ENCODE results near the gene DYNC1LI2. TPM values are rescaled to one million over a fixed set of nuclear protein-coding genes. Genes with fewer than 3 reads are reported as not detected.

DYNC1LI2 gene
- total RNA-seq, 2 experiments from 2014 or later = 71.6 to 81.0 TPM

DNA sequence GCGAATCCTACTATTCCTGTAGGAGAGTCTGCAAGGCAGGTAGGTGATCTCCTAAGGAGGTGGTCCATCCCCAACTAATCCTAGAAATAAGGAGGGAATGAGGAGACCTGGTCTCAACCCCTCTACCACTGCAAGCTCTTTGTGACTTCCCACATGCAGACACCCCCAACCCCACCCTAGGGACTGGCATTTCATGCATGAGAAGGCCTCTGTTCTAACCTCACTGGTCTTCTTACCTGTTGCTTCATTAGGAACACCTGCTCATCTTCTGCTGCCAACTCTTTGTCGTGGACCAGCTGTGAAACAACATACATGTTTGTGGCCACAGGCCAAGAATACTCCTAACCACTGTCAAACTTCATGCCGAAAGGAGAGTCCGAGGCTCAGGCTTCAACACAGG is 22.6 kb downstream of the DYNC1LI2 start:
- DNase-seq = no peak
- peaks cover 17% of the 10 kb centered on the region for H3K4me1 Mint-ChIP-seq
- H3K9me3 Mint-ChIP-seq (ENCODE audit: low read depth) = no peaks in the 10 kb centered on the region
- H3K27me3 Mint-ChIP-seq = no peaks in the 10 kb centered on the region
- peak overlapping the region; percentile 25 for H3K27ac Mint-ChIP-seq
- peaks cover 49% of the 10 kb centered on the region for H3K36me3 Mint-ChIP-seq
- H3K4me3 Mint-ChIP-seq = no peak overlapping the region
- CTCF ChIA-PET = interaction anchor here (0.8 to 7.5 kb wide), 13 partner anchors 10 to 371 kb away, joined by 3 to 84 read pairs (median 4); partner anchors contain the start of genes DYNC1LI2 and NAE1
- ATAC-seq = no peak

DNA sequence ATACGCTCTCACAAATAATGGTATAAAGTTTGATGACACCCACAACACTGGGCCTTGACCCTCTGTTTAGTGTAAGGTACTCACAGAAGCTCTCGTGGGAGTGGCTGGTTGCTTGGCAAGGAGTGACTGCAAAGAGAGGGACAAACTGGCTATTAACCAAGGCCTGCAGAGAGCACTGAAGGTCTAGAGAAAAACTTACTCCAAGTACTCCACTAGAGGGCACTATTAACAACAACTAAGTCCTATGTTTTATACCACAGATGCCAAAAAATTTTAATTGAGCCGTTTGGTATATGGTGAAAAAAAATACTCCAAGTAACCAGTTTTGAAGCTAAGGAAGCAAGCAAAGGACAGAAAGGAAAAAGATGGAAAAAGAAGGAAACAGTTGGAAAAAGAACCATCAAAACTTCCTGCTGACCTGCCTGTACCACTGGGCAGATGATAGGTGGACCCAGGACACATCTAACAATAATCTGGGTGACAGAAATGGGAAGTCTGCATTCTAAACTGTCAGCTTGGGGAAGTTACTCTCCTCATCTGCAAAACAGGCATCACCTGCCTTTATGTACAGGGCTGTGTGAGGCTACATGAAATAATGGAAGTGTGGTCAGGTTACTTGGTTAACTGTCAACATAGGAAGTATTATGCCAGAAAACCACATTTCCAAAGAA is 23.2 kb downstream of the DYNC1LI2 start:
- ATAC-seq = peak; percentile 85
- Mint-ChIP-seq H3K4me1 (peaks cover 17% of the 10 kb centered on the region), H3K4me3 (no peak overlapping the region), H3K9me3 (ENCODE audit: low read depth) (no peaks in the 10 kb centered on the region), H3K27me3 (no peaks in the 10 kb centered on the region), H3K27ac (peak overlapping the region; percentile 42), H3K36me3 (peaks cover 51% of the 10 kb centered on the region)
- CTCF ChIA-PET = interaction anchor here (0.8 to 7.5 kb wide), 14 partner anchors 10 to 371 kb away, joined by 3 to 84 read pairs (median 4); partner anchors contain the start of genes DYNC1LI2 and NAE1
- no peak for DNase-seq

DNA sequence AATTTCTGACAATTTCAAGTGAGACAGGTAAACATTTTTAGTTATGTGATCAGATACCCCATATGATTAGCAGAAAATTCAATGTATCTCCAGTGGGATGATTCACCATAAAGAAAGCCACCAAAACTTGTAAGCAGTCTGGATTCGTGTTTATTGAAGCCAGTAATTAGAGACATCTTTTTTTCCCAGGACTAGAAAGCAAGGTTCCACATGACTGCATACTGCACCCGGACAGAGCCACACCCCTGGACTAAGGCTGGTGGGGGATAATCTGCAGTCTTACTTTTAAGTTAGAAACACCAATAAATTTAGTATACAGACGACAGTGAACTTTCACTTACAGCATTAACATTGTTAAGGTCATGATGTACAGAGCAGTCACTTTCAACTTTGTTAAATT is 30.6 kb downstream of the DYNC1LI2 start:
- Mint-ChIP-seq H3K4me3 (no peak overlapping the region), H3K36me3 (peaks cover 33% of the 10 kb centered on the region), H3K27ac (no peak overlapping the region), H3K9me3 (ENCODE audit: low read depth) (no peaks in the 10 kb centered on the region), H3K27me3 (no peaks in the 10 kb centered on the region), H3K4me1 (no peaks in the 10 kb centered on the region)
- ATAC-seq = no peak
- DNase-seq = no peak
- CTCF ChIA-PET = no interaction called here

DNA sequence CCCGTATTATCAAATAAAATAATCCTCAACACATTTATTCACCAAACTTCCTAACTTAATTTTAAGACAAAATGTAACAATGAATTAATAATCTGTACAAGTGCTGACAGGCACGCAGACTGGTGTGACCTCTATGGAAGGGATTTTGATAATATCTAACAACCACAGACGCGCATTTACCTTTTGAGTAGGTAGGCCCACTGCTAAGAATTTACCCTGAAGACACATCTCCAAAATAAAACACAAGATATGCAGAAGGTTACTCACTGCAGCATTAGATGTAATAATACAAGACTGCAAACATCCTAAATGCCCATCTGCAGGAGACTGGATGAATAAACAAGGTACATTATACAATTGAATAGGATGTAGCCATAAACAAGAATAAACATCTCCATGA is 32.2 kb downstream of the DYNC1LI2 start:
- Mint-ChIP-seq H3K27me3 (no peaks in the 10 kb centered on the region), H3K4me1 (no peaks in the 10 kb centered on the region), H3K27ac (no peak overlapping the region), H3K4me3 (no peak overlapping the region), H3K9me3 (ENCODE audit: low read depth) (no peaks in the 10 kb centered on the region), H3K36me3 (peaks cover 24% of the 10 kb centered on the region)
- no peak for ATAC-seq
- DNase-seq = no peak
- CTCF ChIA-PET = interaction anchor here (1.0 kb wide), 1 partner anchor 21 kb away, joined by 3 read pairs; no protein-coding TSS in a partner anchor

DNA sequence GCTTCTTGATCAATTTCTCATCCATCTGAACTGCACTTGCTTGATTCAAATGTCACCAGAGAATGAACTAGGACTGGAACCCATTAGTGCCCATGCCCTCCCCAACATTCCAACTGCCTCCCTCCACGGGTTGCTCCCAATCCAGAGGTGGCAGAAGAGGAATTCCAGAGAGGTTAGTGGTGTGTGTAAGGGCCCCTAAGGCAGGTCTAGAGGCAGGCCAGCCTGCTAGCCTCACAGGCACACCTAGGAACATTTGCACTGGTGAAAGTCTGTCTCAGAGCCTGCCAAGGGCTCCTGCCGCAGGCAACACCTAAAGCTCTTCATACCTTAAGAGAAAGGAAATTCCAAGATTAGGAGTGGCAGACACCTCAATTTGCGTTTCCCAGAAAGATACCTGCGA is 33.6 kb downstream of the DYNC1LI2 start:
- CTCF ChIA-PET = interaction anchor here (1.7 kb wide), 1 partner anchor 150 kb away, joined by 5 read pairs; no protein-coding TSS in a partner anchor
- peaks cover 11% of the 10 kb centered on the region for H3K36me3 Mint-ChIP-seq

DNA sequence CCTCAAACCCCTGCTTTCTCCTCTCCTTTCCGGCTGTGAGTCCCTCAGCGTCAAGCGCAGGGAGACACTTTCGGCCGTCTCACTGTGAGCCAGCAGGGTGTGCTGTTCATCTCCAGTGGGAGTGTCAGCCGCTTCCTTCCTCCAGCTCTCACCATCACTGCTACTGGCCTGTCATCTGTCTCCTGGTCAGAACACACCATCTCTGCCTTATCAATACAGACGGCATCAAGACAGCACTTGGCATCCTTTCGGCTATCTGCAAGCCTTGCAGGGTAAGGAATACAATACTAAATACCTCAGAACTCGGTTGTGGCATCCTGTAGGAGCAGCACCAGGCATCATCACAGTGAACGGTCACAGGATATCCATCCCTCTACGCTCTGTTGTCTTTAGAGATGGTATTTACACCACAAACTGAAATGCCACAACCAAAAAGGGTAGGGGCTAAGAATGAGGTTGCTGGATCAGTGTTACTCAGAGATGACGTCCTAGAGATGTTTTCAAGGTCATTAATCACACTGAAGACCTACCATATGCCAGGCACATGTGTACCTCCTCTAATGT is 34.2 kb downstream of the DYNC1LI2 start:
- Mint-ChIP-seq H3K27ac (no peak overlapping the region), H3K36me3 (peaks cover 8% of the 10 kb centered on the region), H3K4me1 (no peaks in the 10 kb centered on the region), H3K27me3 (no peaks in the 10 kb centered on the region), H3K9me3 (ENCODE audit: low read depth) (no peaks in the 10 kb centered on the region), H3K4me3 (no peak overlapping the region)
- ATAC-seq = peak; percentile 57
- CTCF ChIA-PET = interaction anchor here (0.6 to 2.3 kb wide), 4 partner anchors 10 to 151 kb away, joined by 4 to 8 read pairs (median 6); partner anchors contain the start of gene NAE1
- peak; percentile 47 for DNase-seq

More for the DNA sequence above, 33.6 kb downstream of the DYNC1LI2 start:
- no peak overlapping the region for H3K27ac Mint-ChIP-seq
- H3K4me1 Mint-ChIP-seq = no peaks in the 10 kb centered on the region
- no peaks in the 10 kb centered on the region for H3K27me3 Mint-ChIP-seq
- no peak overlapping the region for H3K4me3 Mint-ChIP-seq
- no peak for DNase-seq
- H3K9me3 Mint-ChIP-seq (ENCODE audit: low read depth) = no peaks in the 10 kb centered on the region
- no peak for ATAC-seq

DNA sequence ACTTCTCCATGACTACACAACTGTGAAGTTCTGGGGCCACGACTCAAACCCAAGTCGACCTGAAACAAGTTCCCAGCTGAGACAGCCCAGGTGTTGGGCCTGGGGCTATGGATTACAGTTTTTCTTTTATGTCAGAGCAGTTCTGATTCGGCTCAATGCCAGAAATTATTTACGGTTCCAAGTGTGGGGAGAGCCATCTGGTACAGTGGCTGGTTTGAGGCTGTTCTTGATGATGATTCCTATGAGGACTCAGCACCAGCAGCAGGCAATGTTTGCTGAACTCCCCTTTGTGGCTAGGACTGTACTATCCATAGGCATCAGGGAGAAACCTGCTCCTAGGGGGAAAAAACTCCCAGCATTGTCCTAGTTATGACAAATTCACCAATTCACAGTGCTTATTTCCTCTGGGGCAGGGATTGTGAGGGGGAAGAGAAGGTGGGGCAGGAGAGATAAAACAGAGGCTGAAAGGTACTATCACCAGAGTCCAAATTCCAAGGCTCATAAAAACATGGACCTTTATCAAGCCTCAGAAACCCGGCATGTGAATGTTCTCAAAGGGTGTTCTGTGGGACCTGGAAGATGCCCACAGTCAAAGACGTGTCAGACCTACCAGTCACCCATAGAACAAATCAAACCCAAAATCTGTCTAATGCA is 36.6 kb downstream of the DYNC1LI2 start:
- CTCF ChIA-PET = interaction anchor here (1.1 to 2.5 kb wide), 4 partner anchors 26 to 154 kb away, joined by 3 to 8 read pairs (median 6); partner anchors contain the start of gene NAE1
- no peak for ATAC-seq
- Mint-ChIP-seq H3K9me3 (ENCODE audit: low read depth) (no peaks in the 10 kb centered on the region), H3K4me1 (no peaks in the 10 kb centered on the region), H3K27ac (no peak overlapping the region), H3K36me3 (peaks cover 7% of the 10 kb centered on the region), H3K4me3 (no peak overlapping the region), H3K27me3 (no peaks in the 10 kb centered on the region)
- no peak for DNase-seq

DNA sequence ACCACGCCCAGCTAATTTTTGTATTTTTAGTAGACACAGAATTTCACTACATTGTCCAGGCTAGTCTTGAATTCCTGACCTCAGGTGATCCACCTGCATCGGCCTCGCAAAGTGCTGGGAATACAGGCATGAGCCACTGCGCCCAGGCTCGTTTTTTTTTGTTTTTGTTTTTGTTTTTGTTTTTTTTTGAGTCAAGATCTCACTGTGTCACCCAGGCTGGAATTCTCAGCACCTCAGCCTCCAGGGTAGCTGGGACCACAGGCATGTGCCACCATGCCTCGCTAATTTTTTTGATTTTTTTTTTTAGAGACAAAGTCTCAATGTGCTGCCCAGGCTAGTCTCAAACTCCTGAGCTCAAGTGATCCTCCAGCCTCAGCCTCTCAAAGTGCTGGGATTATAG is 37.3 kb downstream of the DYNC1LI2 start:
- H3K4me3 Mint-ChIP-seq = no peak overlapping the region
- ATAC-seq = no peak
- peaks cover 2% of the 10 kb centered on the region for H3K36me3 Mint-ChIP-seq
- peaks cover under 1% of the 10 kb centered on the region for H3K27me3 Mint-ChIP-seq
- no peaks in the 10 kb centered on the region for H3K9me3 Mint-ChIP-seq (ENCODE audit: low read depth)
- H3K4me1 Mint-ChIP-seq = no peaks in the 10 kb centered on the region
- no peak for DNase-seq
- CTCF ChIA-PET = interaction anchor here (1.6 to 2.5 kb wide), 3 partner anchors 19 to 117 kb away, joined by 3 to 7 read pairs (median 4); partner anchors contain the start of gene NAE1
- no peak overlapping the region for H3K27ac Mint-ChIP-seq

DNA sequence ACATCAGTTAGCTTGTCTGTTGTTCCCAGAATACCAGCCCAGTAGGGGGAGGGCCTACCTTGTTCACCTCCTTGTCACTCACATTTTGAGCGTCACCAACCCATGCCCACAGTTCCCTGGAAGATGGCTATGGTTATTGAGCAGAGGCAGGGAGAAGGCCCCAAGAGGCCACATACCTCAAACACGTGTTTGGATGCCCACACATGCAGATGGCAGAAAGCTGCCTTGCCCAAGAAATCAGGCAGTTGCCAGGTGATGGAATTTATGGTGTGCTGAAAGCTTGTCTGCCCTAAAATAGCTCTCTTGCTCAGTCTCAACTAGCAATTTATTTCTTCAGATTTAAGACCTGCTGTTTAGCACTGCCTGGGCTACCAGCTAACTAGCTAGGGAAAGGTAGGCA is 38.3 kb downstream of the DYNC1LI2 start:
- peaks cover 5% of the 10 kb centered on the region for H3K27me3 Mint-ChIP-seq
- CTCF ChIA-PET = interaction anchor here (0.9 to 2.5 kb wide), 4 partner anchors 18 to 117 kb away, joined by 3 to 7 read pairs (median 4); partner anchors contain the start of gene NAE1
- no peak overlapping the region for H3K27ac Mint-ChIP-seq
- H3K4me3 Mint-ChIP-seq = no peak overlapping the region
- ATAC-seq = no peak
- H3K36me3 Mint-ChIP-seq = peaks cover 2% of the 10 kb centered on the region
- H3K9me3 Mint-ChIP-seq (ENCODE audit: low read depth) = no peaks in the 10 kb centered on the region
- no peak for DNase-seq
- H3K4me1 Mint-ChIP-seq = no peaks in the 10 kb centered on the region

DNA sequence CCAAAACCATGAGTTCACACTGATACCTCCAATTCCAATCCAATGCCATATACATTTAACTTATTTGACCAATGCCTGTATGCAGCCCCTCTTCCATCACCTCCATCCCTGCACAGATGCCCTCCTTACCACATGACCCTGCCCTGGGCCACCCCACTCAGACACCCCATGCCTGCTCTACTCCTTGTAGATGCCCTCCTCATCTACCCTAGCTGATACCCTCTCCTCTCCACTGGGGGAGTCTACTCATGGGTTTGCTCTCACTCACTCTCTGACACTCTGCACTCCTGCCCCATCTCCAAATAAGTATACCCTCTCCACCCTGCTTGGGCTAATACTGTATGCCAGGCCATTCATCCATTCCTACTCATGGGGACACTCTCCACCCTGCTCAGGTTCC is 38.9 kb downstream of the DYNC1LI2 start:
- CTCF ChIA-PET = interaction anchor here (1.6 to 2.5 kb wide), 2 partner anchors 17 to 61 kb away, joined by 3 to 7 read pairs; no protein-coding TSS in a partner anchor
- H3K9me3 Mint-ChIP-seq (ENCODE audit: low read depth) = no peaks in the 10 kb centered on the region

DNA sequence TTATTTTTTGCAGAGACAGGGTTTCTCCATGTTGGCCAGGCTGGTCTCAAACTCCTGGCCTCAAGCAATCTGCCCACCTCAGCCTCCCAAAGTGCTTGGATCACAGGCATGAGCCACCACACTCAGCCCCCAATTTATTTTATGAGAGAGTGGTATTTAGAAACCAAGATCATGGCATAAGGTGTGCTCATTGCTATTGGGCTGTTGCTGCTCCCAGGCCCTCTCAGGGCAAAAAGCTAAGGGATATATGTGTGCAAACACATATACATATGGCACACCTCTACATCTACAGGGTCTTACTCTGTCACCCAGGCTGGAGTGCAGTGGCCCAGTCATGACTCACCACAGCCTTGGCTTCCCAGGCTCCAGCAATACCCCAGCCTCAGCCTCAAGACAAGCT is 39.8 kb downstream of the DYNC1LI2 start:
- Mint-ChIP-seq H3K27ac (no peak overlapping the region), H3K36me3 (no peaks in the 10 kb centered on the region), H3K4me3 (no peak overlapping the region), H3K4me1 (no peaks in the 10 kb centered on the region), H3K9me3 (ENCODE audit: low read depth) (no peaks in the 10 kb centered on the region), H3K27me3 (peaks cover 10% of the 10 kb centered on the region)
- no peak for DNase-seq
- CTCF ChIA-PET = no interaction called here
- no peak for ATAC-seq

More for the DNA sequence above, 38.9 kb downstream of the DYNC1LI2 start:
- ATAC-seq = no peak
- Mint-ChIP-seq H3K27me3 (peaks cover 6% of the 10 kb centered on the region), H3K27ac (no peak overlapping the region), H3K36me3 (peaks cover 2% of the 10 kb centered on the region), H3K4me1 (no peaks in the 10 kb centered on the region), H3K4me3 (no peak overlapping the region)
- DNase-seq = no peak

DNA sequence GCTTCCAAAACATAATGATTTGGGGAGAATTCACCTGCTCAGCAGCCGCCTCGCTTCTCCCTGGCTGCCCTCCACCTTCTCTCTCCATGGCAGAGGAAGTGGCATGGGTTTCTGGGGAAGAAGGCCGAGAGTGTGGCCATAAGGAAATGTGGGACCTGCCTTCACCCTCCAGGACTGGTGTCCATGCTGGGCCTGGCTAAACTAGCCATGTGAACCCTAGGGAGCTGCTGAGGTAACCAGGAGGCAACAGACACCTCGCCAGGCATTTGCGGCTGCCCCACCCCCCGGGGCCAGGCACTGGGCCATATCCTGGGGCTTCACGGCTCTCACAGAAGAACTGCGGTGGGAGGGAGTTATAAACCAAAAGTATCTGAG is 44.9 kb downstream of the DYNC1LI2 start:
- H3K4me1 Mint-ChIP-seq = no peaks in the 10 kb centered on the region
- no peak overlapping the region for H3K4me3 Mint-ChIP-seq
- no peak for ATAC-seq
- CTCF ChIA-PET = no interaction called here
- no peaks in the 10 kb centered on the region for H3K9me3 Mint-ChIP-seq (ENCODE audit: low read depth)
- no peak for DNase-seq
- no peak overlapping the region for H3K27ac Mint-ChIP-seq
- peaks cover 18% of the 10 kb centered on the region for H3K27me3 Mint-ChIP-seq
- H3K36me3 Mint-ChIP-seq = no peaks in the 10 kb centered on the region

DNA sequence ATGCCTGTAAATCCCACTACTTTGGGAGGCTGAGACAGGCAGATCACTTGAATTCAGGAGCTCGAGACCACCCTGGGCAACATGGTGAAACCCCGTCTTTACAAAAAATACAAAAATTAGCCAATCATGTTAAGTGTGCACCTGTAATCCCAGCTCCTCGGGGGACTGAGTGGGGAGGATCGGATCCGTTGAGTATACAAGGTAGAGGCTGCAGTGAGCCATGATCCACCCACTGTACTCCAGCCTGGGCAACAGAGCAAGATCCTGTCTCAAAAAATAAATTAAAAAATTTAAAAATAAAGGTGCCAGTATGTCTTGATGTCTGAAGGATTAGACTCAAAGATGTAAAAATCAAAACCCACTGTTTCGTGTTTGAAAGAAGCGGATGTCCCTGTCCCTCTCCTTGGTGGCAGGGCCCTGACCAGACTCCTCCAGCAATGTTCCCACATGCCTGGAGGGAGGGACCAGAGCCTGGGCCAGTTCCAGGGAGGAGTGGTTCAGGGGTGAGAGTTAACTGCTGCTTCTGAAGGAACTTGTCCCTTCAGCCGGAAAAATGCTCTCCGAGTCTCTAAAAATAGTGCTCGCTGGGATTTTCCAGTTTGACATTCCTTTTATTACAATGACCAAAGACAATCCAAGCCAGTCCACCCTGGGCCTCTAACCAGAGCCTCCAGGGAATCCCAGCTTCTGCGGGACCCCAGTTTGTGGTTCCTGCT is 45.5 kb downstream of the DYNC1LI2 start:
- no peak for DNase-seq

More for the DNA sequence above, 45.5 kb downstream of the DYNC1LI2 start:
- Mint-ChIP-seq H3K27me3 (peaks cover 19% of the 10 kb centered on the region), H3K27ac (no peak overlapping the region), H3K4me1 (peaks cover 1% of the 10 kb centered on the region), H3K9me3 (ENCODE audit: low read depth) (no peaks in the 10 kb centered on the region), H3K4me3 (no peak overlapping the region), H3K36me3 (no peaks in the 10 kb centered on the region)
- CTCF ChIA-PET = no interaction called here
- ATAC-seq = no peak

Data from activated CD8-positive, alpha-beta memory T cell treated with anti-CD3 and anti-CD28 coated beads, Interleukin-2, amount 10 ng/mL, durations not matched to agents 7 days and 5 days (primary cell).